RWPE2 (cell line): Measurements from ENCODE around the gene ADTRP.

Source experiments
- ATAC-seq: fragments of 200-7000 bp; cut with Tn5 transposase; 3 replicates; pipeline ENCODE4 v1.9.1; 2021; ENCODE audit warnings: low read depth
- DNase-seq: peaks from one replicate; pipeline ENCODE4 v3.0.0-alpha.2; 2020; ENCODE audit warnings: low spot score
- H3K27ac ChIP-seq: fragments of 450-650 bp; 2 replicates; pipeline ENCODE4 v1.5.1; 2017; ENCODE audit warnings: mild to moderate bottlenecking; ENCODE audit not compliant: poor library complexity, severe bottlenecking
- H3K27me3 ChIP-seq: fragments of 250-450 bp; sonication (Bioruptor Pico); 2 replicates; pipeline ENCODE4 v1.5.1; 2021; ENCODE audit warnings: mild to moderate bottlenecking, moderate library complexity; ENCODE audit not compliant: insufficient read depth, poor library complexity, severe bottlenecking
- H3K36me3 ChIP-seq: fragments of 250-450 bp; sonication (Bioruptor Pico); 2 replicates; pipeline ENCODE4 v1.5.1; 2020; ENCODE audit warnings: low read depth, mild to moderate bottlenecking, moderate library complexity
- H3K4me1 ChIP-seq: fragments of 250-450 bp; sonication (Bioruptor Pico); 2 replicates; pipeline ENCODE4 v1.5.1; 2021; ENCODE audit warnings: mild to moderate bottlenecking, moderate library complexity; ENCODE audit not compliant: insufficient read depth, poor library complexity, severe bottlenecking
- H3K4me3 ChIP-seq: fragments of 250-450 bp; sonication (Bioruptor Pico); 2 replicates; pipeline ENCODE4 v1.5.1; 2021; ENCODE audit warnings: mild to moderate bottlenecking, moderate library complexity; ENCODE audit not compliant: severe bottlenecking
- H3K9me3 ChIP-seq: fragments of 250-450 bp; sonication (Bioruptor Pico); 2 replicates; pipeline ENCODE4 v1.5.1; 2021; ENCODE audit warnings: mild to moderate bottlenecking, moderate library complexity; ENCODE audit not compliant: severe bottlenecking
- TF ChIP-seq, protein P1 (sequence below): fragments of 450-650 bp; IDR thresholded peaks from one replicate; pipeline ENCODE4 v1.5.1; 2017; ENCODE audit warnings: mild to moderate bottlenecking, moderate library complexity; ENCODE audit not compliant: poor library complexity, severe bottlenecking

ADTRP gene

DNA sequence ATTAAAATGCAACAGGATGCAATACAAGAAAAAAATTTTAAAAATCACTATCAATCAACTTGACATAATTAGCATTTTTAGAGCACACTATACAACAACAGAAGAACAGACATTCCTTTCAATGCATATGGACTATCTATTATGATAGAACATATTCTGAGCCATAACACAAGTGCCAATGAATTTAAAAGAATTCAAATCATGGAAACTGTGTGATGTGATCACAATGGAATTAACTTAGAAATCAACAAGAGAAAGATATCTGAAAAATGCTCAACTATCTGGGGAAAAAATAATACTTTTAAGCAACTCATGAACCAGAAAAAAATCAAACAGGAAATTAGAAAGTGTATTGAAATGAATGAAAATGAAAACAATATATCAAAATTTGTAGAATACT lies 106.3 kb downstream of the ADTRP start:
- TF ChIP-seq, protein P1, sequence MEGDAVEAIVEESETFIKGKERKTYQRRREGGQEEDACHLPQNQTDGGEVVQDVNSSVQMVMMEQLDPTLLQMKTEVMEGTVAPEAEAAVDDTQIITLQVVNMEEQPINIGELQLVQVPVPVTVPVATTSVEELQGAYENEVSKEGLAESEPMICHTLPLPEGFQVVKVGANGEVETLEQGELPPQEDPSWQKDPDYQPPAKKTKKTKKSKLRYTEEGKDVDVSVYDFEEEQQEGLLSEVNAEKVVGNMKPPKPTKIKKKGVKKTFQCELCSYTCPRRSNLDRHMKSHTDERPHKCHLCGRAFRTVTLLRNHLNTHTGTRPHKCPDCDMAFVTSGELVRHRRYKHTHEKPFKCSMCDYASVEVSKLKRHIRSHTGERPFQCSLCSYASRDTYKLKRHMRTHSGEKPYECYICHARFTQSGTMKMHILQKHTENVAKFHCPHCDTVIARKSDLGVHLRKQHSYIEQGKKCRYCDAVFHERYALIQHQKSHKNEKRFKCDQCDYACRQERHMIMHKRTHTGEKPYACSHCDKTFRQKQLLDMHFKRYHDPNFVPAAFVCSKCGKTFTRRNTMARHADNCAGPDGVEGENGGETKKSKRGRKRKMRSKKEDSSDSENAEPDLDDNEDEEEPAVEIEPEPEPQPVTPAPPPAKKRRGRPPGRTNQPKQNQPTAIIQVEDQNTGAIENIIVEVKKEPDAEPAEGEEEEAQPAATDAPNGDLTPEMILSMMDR, result no peak
- Histone ChIP-seq H3K4me1 (no peaks in the 10 kb centered on the region), H3K4me3 (no peak overlapping the region), H3K36me3 (no peaks in the 10 kb centered on the region), H3K9me3 (no peaks in the 10 kb centered on the region), H3K27me3 (no peaks in the 10 kb centered on the region), H3K27ac (no peak overlapping the region)
- ATAC-seq (no peak), DNase-seq (no peak)

- Histone ChIP-seq H3K27me3 (no peaks in the 10 kb centered on the region), H3K27ac (no peak overlapping the region), H3K4me1 (no peaks in the 10 kb centered on the region), H3K4me3 (no peak overlapping the region), H3K36me3 (no peaks in the 10 kb centered on the region), H3K9me3 (no peaks in the 10 kb centered on the region)
- TF ChIP-seq, protein P1, result no peak
- DNase-seq (no peak), ATAC-seq (no peak)
Observed at GRCh38 chr6:11669696-11670095, 108.9 kb downstream of the ADTRP start.

DNA sequence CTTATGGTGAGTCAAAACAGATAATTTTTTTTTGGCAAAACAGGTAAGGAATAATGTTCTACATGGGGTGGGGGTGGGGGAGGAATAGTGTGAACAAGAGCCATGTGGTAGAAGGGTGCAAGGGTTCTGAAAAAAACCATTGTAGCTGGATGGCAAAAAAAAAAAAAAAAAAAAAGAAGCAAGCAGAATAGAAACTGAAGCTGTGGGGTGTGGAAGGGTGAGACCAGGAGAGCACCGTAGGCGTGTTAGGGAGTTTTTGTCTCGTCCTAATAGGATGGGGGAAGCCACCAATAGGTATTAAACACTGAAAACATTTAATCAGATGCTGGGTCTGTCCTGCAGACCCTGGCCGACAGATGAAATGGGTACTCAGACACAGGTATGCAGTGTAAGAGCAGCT lies 110.1 kb downstream of the ADTRP start:
- H3K9me3 ChIP-seq, result no peaks in the 10 kb centered on the region
- H3K27ac ChIP-seq, result no peak overlapping the region
- TF ChIP-seq, protein P1, result no peak
- no peaks in the 10 kb centered on the region for H3K4me1 ChIP-seq
- no peaks in the 10 kb centered on the region for H3K36me3 ChIP-seq
- DNase-seq, result no peak
- no peaks in the 10 kb centered on the region for H3K27me3 ChIP-seq
- H3K4me3 ChIP-seq, result no peak overlapping the region
- ATAC-seq, result no peak

- H3K27ac ChIP-seq, result no peak overlapping the region
Observed at GRCh38 chr6:11667876-11668275, 110.7 kb downstream of the ADTRP start.

GRCh38 chr6:11665604-11666326 lies 112.8 kb downstream of the ADTRP start:
- H3K9me3 ChIP-seq, result no peaks in the 10 kb centered on the region
- H3K4me1 ChIP-seq, result no peaks in the 10 kb centered on the region
- TF ChIP-seq, protein P1, result no peak
- DNase-seq (no peak), ATAC-seq (no peak)
- H3K36me3 ChIP-seq, result no peaks in the 10 kb centered on the region
- H3K27me3 ChIP-seq, result no peaks in the 10 kb centered on the region
- no peak overlapping the region for H3K4me3 ChIP-seq
- H3K27ac ChIP-seq, result no peak overlapping the region

More at GRCh38 chr6:11667876-11668275, 110.7 kb downstream of the ADTRP start:
- Histone ChIP-seq H3K9me3 (no peaks in the 10 kb centered on the region), H3K4me1 (no peaks in the 10 kb centered on the region), H3K27me3 (no peaks in the 10 kb centered on the region), H3K36me3 (no peaks in the 10 kb centered on the region), H3K4me3 (no peak overlapping the region)
- TF ChIP-seq, protein P1, result no peak
- ATAC-seq (no peak), DNase-seq (no peak)
